ENCODE results near the gene XPA.

The XPA gene

GRCh38 chr9:97740848-97741821, 44.0 kb upstream of the XPA start:
- H3K27me3 ChIP-seq (replicated peaks; ENCODE audit: control insufficient read depth, insufficient read depth, low read length) = no peaks in the 10 kb centered on the region; the same call in 1 of the 2 replicates
- no peak for TF ChIP-seq CTCF (IDR thresholded peaks at IDR 0.05; ENCODE audit: insufficient read depth, low read length, poor library complexity, severe bottlenecking)
- DNase-seq (ENCODE audit: extremely low read depth, insufficient read length) = peak; percentile 38
- no peak overlapping the region for H3K4me3 ChIP-seq (replicated peaks; ENCODE audit: low read depth, low read length)
- no peaks in the 10 kb centered on the region for H3K36me3 ChIP-seq (ENCODE audit: control insufficient read depth, insufficient read depth, low read length)

GRCh38 chr9:97737429-97737828, 40.3 kb upstream of the XPA start:
- no peak for DNase-seq (ENCODE audit: extremely low read depth, insufficient read length)
- H3K4me3 ChIP-seq (replicated peaks; ENCODE audit: low read depth, low read length) = no peak overlapping the region

GRCh38 chr9:97735070-97735600, 38.0 kb upstream of the XPA start:
- no peak for DNase-seq (ENCODE audit: extremely low read depth, insufficient read length)
- H3K4me3 ChIP-seq (replicated peaks; ENCODE audit: low read depth, low read length) = no peak overlapping the region
- TF ChIP-seq CTCF (IDR thresholded peaks at IDR 0.05; ENCODE audit: insufficient read depth, low read length, poor library complexity, severe bottlenecking) = no peak
- no peaks in the 10 kb centered on the region; the same call in 1 of the 2 replicates for H3K27me3 ChIP-seq (replicated peaks; ENCODE audit: control insufficient read depth, insufficient read depth, low read length)
- H3K36me3 ChIP-seq (ENCODE audit: control insufficient read depth, insufficient read depth, low read length) = no peaks in the 10 kb centered on the region

More at GRCh38 chr9:97737429-97737828, 40.3 kb upstream of the XPA start:
- TF ChIP-seq CTCF (IDR thresholded peaks at IDR 0.05; ENCODE audit: insufficient read depth, low read length, poor library complexity, severe bottlenecking) = no peak
- Histone ChIP-seq H3K36me3 (ENCODE audit: control insufficient read depth, insufficient read depth, low read length) (no peaks in the 10 kb centered on the region), H3K27me3 (replicated peaks; ENCODE audit: control insufficient read depth, insufficient read depth, low read length) (no peaks in the 10 kb centered on the region; the same call in 1 of the 2 replicates)

- H3K4me3 ChIP-seq (replicated peaks; ENCODE audit: low read depth, low read length) = no peak overlapping the region
- H3K27me3 ChIP-seq (replicated peaks; ENCODE audit: control insufficient read depth, insufficient read depth, low read length) = no peaks in the 10 kb centered on the region; the same call in 1 of the 2 replicates
- no peaks in the 10 kb centered on the region for H3K36me3 ChIP-seq (ENCODE audit: control insufficient read depth, insufficient read depth, low read length)
- no peak for DNase-seq (ENCODE audit: extremely low read depth, insufficient read length)
- no peak for TF ChIP-seq CTCF (IDR thresholded peaks at IDR 0.05; ENCODE audit: insufficient read depth, low read length, poor library complexity, severe bottlenecking)
Observed at GRCh38 chr9:97726716-97727115, 29.6 kb upstream of the XPA start.

GRCh38 chr9:97723819-97724218, 26.7 kb upstream of the XPA start:
- no peaks in the 10 kb centered on the region for H3K27me3 ChIP-seq (replicated peaks; ENCODE audit: control insufficient read depth, insufficient read depth, low read length)
- DNase-seq (ENCODE audit: extremely low read depth, insufficient read length) = no peak
- no peak for TF ChIP-seq CTCF (IDR thresholded peaks at IDR 0.05; ENCODE audit: insufficient read depth, low read length, poor library complexity, severe bottlenecking)
- H3K4me3 ChIP-seq (replicated peaks; ENCODE audit: low read depth, low read length) = no peak overlapping the region
- H3K36me3 ChIP-seq (ENCODE audit: control insufficient read depth, insufficient read depth, low read length) = no peaks in the 10 kb centered on the region

Data from GM06990 (cell line).